ENCODE results near the gene GADD45A. TPM values are rescaled to one million over a fixed set of nuclear protein-coding genes. Genes with fewer than 3 reads are reported as not detected.
"Not testable (repeated sequence)": the region's sequence is repeated elsewhere in the genome, so short reads cannot be mapped to it uniquely, and the experiment has no call there.

The GADD45A gene
- total RNA-seq, 1 donor from 2014 or later, result 33.5 TPM

DNA sequence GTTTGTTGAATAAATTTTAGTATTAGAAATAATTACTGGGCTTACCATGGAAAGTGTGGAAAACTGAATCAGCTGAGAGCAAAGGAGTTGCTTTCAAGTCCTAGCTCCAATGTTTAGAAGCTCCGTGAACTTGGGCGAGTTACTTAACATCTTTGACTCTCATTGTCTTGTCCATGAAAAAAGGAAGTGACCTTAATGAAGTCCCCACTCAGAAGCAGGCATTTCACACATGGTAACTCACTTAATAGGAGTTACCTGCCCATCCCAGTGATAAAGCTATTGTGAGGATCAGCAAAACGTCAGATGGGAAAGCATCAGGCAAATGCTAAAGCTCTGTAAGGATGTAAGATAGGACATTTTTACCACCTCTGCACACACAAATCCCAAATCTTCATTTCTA, 34.0 kb upstream of the GADD45A start:
- H3K27me3 Mint-ChIP-seq (ENCODE audit: low read depth), result peaks cover 14% of the 10 kb centered on the region
- no peaks in the 10 kb centered on the region for H3K9me3 Mint-ChIP-seq
- intact Hi-C loops (cut with micrococcal nuclease), result no loop called here
- no peak overlapping the region for H3K27ac Mint-ChIP-seq
- no peak overlapping the region for H3K4me3 Mint-ChIP-seq (ENCODE audit: low read depth)
- DNase-seq (ENCODE audit: low spot score), result no peak
- H3K4me1 Mint-ChIP-seq (ENCODE audit: low read depth), result no peaks in the 10 kb centered on the region
- H3K36me3 Mint-ChIP-seq (ENCODE audit: low read depth), result no peaks in the 10 kb centered on the region

DNA sequence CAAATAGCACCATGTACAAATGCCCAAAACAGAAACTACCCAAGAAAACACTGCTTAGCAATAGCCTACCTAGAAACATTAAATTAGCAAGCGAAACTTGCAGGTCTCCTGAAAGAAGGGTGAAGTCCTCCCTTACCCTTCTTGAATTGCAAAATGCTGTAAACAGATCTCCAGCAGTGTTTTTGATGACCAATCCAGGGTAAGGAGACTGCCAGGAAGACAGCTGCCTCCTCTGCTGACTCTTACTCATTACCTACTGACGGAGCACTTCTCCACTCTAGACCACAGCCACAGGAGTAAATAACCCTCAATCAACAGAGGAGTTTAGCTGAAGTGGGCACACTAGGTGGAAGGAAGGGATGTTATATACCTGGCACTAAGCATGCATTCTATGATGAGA, 32.2 kb upstream of the GADD45A start:
- no peak overlapping the region for H3K4me3 Mint-ChIP-seq (ENCODE audit: low read depth)

DNA sequence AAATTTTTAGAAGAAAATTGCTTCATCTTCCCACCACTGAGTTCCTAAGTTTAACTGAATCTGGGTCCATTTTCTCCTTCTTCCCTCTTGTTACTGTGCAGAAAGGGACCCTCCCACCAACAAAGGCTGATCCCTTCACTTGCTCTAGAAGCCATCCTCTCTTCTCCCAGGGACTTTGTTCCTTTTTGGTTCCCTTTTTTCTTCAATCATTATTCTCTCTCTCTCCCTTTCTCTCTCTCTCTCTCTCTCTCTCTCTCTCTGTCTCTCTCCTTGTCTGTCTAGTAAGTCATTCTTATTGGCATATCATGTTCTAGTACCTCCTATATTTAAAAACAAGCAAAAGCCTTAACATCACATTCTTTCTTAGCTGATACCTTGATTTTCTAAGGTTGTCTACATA, 31.7 kb upstream of the GADD45A start:
- Mint-ChIP-seq H3K4me3 (ENCODE audit: low read depth) (no peak overlapping the region), H3K9me3 (no peaks in the 10 kb centered on the region), H3K36me3 (ENCODE audit: low read depth) (no peaks in the 10 kb centered on the region), H3K27me3 (ENCODE audit: low read depth) (peaks cover 14% of the 10 kb centered on the region), H3K27ac (no peak overlapping the region), H3K4me1 (ENCODE audit: low read depth) (no peaks in the 10 kb centered on the region)
- intact Hi-C loops (cut with micrococcal nuclease), result no loop called here
- no peak for DNase-seq (ENCODE audit: low spot score)

More for the DNA sequence above, 32.2 kb upstream of the GADD45A start:
- intact Hi-C loops (cut with micrococcal nuclease), result no loop called here
- Mint-ChIP-seq H3K27ac (no peak overlapping the region), H3K4me1 (ENCODE audit: low read depth) (no peaks in the 10 kb centered on the region), H3K36me3 (ENCODE audit: low read depth) (no peaks in the 10 kb centered on the region), H3K27me3 (ENCODE audit: low read depth) (peaks cover 14% of the 10 kb centered on the region), H3K9me3 (no peaks in the 10 kb centered on the region)
- no peak for DNase-seq (ENCODE audit: low spot score)

- Mint-ChIP-seq H3K4me3 (ENCODE audit: low read depth) (no peak overlapping the region), H3K27ac (no peak overlapping the region), H3K36me3 (ENCODE audit: low read depth) (no peaks in the 10 kb centered on the region), H3K9me3 (no peaks in the 10 kb centered on the region), H3K4me1 (ENCODE audit: low read depth) (no peaks in the 10 kb centered on the region), H3K27me3 (ENCODE audit: low read depth) (peaks cover 28% of the 10 kb centered on the region)
- intact Hi-C loops (cut with micrococcal nuclease), result no loop called here
- DNase-seq (ENCODE audit: low spot score), result no peak
Measured at GRCh38 chr1:67655581-67655980, 29.4 kb upstream of the GADD45A start.

DNA sequence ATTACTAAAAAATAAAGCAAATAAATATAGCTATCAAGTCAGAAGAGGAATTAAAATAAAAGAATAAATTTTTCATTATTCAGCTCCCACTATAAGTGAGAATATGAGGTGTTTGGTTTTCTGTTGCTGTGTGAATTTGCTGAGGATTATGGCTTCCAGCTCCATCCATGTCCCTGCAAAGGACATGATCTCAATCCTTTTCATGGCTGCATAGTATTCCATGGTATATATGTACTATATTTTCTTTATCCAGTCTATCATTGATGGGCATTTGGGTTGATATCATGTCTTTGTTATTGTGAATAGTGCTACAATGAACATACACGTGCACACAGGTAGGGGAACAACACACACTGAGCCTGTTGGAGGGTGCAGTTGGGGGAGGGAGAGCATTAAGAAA, 27.8 kb upstream of the GADD45A start:
- H3K9me3 Mint-ChIP-seq; H3K4me1 Mint-ChIP-seq (ENCODE audit: low read depth); H3K4me3 Mint-ChIP-seq (ENCODE audit: low read depth); intact Hi-C loops (cut with micrococcal nuclease); H3K36me3 Mint-ChIP-seq (ENCODE audit: low read depth); H3K27ac Mint-ChIP-seq; DNase-seq (ENCODE audit: low spot score): not testable (repeated sequence)
- peaks cover 29% of the 10 kb centered on the region for H3K27me3 Mint-ChIP-seq (ENCODE audit: low read depth)

DNA sequence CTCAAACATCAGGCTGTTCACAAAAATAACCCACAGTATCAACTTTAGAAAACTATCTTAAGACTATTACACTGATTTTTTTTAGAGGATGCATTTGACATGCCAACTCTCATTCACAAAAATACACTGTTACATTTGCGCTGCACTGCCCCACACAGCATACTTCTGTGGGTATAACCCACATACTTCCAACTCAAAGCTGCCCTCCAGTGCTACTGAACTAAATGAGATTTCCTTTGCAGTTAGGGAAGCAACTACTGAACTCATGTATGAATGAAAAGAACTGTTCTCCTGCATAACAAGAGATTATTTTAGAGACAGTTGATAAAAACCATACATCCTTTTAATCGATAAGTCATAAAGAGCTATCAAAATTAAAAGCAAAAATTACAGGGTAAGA, 25.8 kb upstream of the GADD45A start:
- Mint-ChIP-seq H3K27me3 (ENCODE audit: low read depth) (peaks cover 37% of the 10 kb centered on the region), H3K27ac (no peak overlapping the region), H3K9me3 (no peaks in the 10 kb centered on the region), H3K36me3 (ENCODE audit: low read depth) (no peaks in the 10 kb centered on the region), H3K4me1 (ENCODE audit: low read depth) (no peaks in the 10 kb centered on the region), H3K4me3 (ENCODE audit: low read depth) (no peak overlapping the region)
- DNase-seq (ENCODE audit: low spot score), result no peak
- intact Hi-C loops (cut with micrococcal nuclease), result no loop called here

- no peak for DNase-seq (ENCODE audit: low spot score)
- H3K27me3 Mint-ChIP-seq (ENCODE audit: low read depth), result peaks cover 44% of the 10 kb centered on the region
- H3K4me3 Mint-ChIP-seq (ENCODE audit: low read depth), result no peak overlapping the region
Measured at GRCh38 chr1:67662884-67663283, 22.1 kb upstream of the GADD45A start.

GRCh38 chr1:67664048-67664447, 21.0 kb upstream of the GADD45A start:
- Mint-ChIP-seq H3K9me3 (no peaks in the 10 kb centered on the region), H3K36me3 (ENCODE audit: low read depth) (no peaks in the 10 kb centered on the region), H3K27me3 (ENCODE audit: low read depth) (peaks cover 44% of the 10 kb centered on the region), H3K4me1 (ENCODE audit: low read depth) (no peaks in the 10 kb centered on the region), H3K27ac (no peak overlapping the region), H3K4me3 (ENCODE audit: low read depth) (no peak overlapping the region)
- no peak for DNase-seq (ENCODE audit: low spot score)
- intact Hi-C loops (cut with micrococcal nuclease), result no loop called here

More at GRCh38 chr1:67662884-67663283, 22.1 kb upstream of the GADD45A start:
- intact Hi-C loops (cut with micrococcal nuclease), result no loop called here
- Mint-ChIP-seq H3K9me3 (no peaks in the 10 kb centered on the region), H3K27ac (no peak overlapping the region), H3K4me1 (ENCODE audit: low read depth) (no peaks in the 10 kb centered on the region), H3K36me3 (ENCODE audit: low read depth) (no peaks in the 10 kb centered on the region)

GRCh38 chr1:67665307-67665706, 19.7 kb upstream of the GADD45A start:
- H3K27me3 Mint-ChIP-seq (ENCODE audit: low read depth), result peaks cover 41% of the 10 kb centered on the region
- H3K9me3 Mint-ChIP-seq; H3K36me3 Mint-ChIP-seq (ENCODE audit: low read depth); H3K27ac Mint-ChIP-seq; DNase-seq (ENCODE audit: low spot score); H3K4me3 Mint-ChIP-seq (ENCODE audit: low read depth); H3K4me1 Mint-ChIP-seq (ENCODE audit: low read depth); intact Hi-C loops (cut with micrococcal nuclease): not testable (repeated sequence)

DNA sequence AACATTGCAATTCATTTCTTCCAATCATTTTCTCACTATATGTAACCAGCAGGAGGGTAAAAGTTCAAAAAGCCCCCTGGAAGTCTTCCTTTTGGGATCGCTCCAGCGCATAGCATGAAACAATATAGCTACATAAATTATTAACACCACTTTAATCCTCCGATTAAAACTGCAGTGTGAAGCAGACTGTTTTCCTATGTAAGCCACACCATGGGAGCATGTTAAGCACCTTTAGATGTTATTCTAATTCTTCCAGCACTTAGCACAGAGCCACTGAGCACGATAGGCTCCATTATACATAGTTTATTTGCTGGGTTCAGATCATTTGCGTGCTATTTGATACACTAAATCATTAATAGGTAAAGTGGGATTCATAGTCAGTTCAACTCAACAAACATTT, 18.4 kb upstream of the GADD45A start:
- peaks cover 44% of the 10 kb centered on the region for H3K27me3 Mint-ChIP-seq (ENCODE audit: low read depth)
- intact Hi-C loops (cut with micrococcal nuclease), result no loop called here
- H3K9me3 Mint-ChIP-seq, result no peaks in the 10 kb centered on the region
- H3K4me3 Mint-ChIP-seq (ENCODE audit: low read depth), result no peak overlapping the region
- no peak for DNase-seq (ENCODE audit: low spot score)
- H3K27ac Mint-ChIP-seq, result no peak overlapping the region
- H3K4me1 Mint-ChIP-seq (ENCODE audit: low read depth), result no peaks in the 10 kb centered on the region
- H3K36me3 Mint-ChIP-seq (ENCODE audit: low read depth), result no peaks in the 10 kb centered on the region

DNA sequence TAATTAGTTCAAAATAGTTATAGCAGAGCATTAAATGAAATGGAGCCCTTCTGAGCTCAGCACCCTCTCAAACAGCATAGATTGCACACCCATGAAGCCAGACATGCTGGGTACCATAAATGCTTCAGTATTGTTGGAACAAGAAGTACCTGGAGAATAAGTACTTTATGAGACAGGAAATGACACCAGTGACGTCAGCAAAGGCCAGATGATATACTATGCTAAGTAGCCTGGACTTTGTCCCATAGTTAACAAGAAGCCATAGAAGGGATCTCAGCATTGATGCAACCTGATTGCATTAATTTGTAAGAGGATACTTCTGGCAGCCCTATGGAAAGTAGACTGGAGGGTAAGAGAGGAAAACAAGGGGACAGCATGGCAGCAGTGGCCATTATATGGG, 16.3 kb upstream of the GADD45A start:
- H3K36me3 Mint-ChIP-seq (ENCODE audit: low read depth), result no peaks in the 10 kb centered on the region
- H3K27me3 Mint-ChIP-seq (ENCODE audit: low read depth), result peaks cover 40% of the 10 kb centered on the region
- DNase-seq (ENCODE audit: low spot score), result no peak
- H3K9me3 Mint-ChIP-seq, result no peaks in the 10 kb centered on the region
- intact Hi-C loops (cut with micrococcal nuclease), result no loop called here
- H3K4me1 Mint-ChIP-seq (ENCODE audit: low read depth), result peaks cover 2% of the 10 kb centered on the region
- H3K27ac Mint-ChIP-seq, result no peak overlapping the region
- H3K4me3 Mint-ChIP-seq (ENCODE audit: low read depth), result no peak overlapping the region

- H3K27me3 Mint-ChIP-seq (ENCODE audit: low read depth), result peaks cover 36% of the 10 kb centered on the region
- peaks cover 24% of the 10 kb centered on the region for H3K4me1 Mint-ChIP-seq (ENCODE audit: low read depth)
- no peak overlapping the region for H3K27ac Mint-ChIP-seq
- intact Hi-C loops (cut with micrococcal nuclease), result no loop called here
- no peak for DNase-seq (ENCODE audit: low spot score)
- no peaks in the 10 kb centered on the region for H3K36me3 Mint-ChIP-seq (ENCODE audit: low read depth)
- H3K9me3 Mint-ChIP-seq, result no peaks in the 10 kb centered on the region
- H3K4me3 Mint-ChIP-seq (ENCODE audit: low read depth), result no peak overlapping the region
Measured at GRCh38 chr1:67672260-67672803, 12.7 kb upstream of the GADD45A start.

- Mint-ChIP-seq H3K36me3 (ENCODE audit: low read depth) (no peaks in the 10 kb centered on the region), H3K4me1 (ENCODE audit: low read depth) (peaks cover 24% of the 10 kb centered on the region), H3K4me3 (ENCODE audit: low read depth) (no peak overlapping the region), H3K9me3 (no peaks in the 10 kb centered on the region), H3K27ac (no peak overlapping the region), H3K27me3 (ENCODE audit: low read depth) (peaks cover 32% of the 10 kb centered on the region)
- intact Hi-C loops (cut with micrococcal nuclease), result loop anchor here (1.0 kb wide), 1 partner anchor 10 kb away; no protein-coding TSS in a partner anchor
- no peak for DNase-seq (ENCODE audit: low spot score)
Measured at GRCh38 chr1:67673468-67674201, 11.4 kb upstream of the GADD45A start.

All from activated T-helper 2 cell treated with anti-CD3 and anti-CD28 coated beads, Interferon-gamma antibody, Interleukin-2, Interleukin-4, amounts not matched to agents 10 μg/mL and 5 μg/mL and 100 μg/mL, durations not matched to agents 14 hours and 24 hours and 36 hours (primary cell).